ENCODE measurements around the gene ZFP36. TPM values are rescaled to one million over a fixed set of nuclear protein-coding genes. Genes with fewer than 3 reads are reported as not detected.

The ZFP36 gene
- total and polyA plus RNA-seq, 2 donors (not counting 1 experiment from before 2014, with no cell fraction given) = 260 to 1,633 TPM

- peak within 1 kb of the TSS; percentile 91 to 95 for H3K27ac ChIP-seq (ENCODE audit: low read length in 2 of 2)
- peak within 1 kb of the TSS; percentile 80 for H2AFZ ChIP-seq (ENCODE audit: insufficient read depth, low read depth, low read length, poor library complexity, severe bottlenecking)
- ATAC-seq (ENCODE audit: low read depth) (peak; percentile 94), DNase-seq (peak; percentile 99)
- peak within 1 kb of the TSS; percentile 96 for H3K4me2 ChIP-seq (replicated peaks; ENCODE audit: low read depth, low read length, poor library complexity, severe bottlenecking)
- no peaks in the 10 kb centered on the region for H3K9me3 ChIP-seq (ENCODE audit: control extremely low read depth in 1 of 3, control insufficient read depth in 2 of 3, insufficient read depth in 1 of 3, low read length in 2 of 3)
- ChIA-PET CTCF (interaction anchor here (0.7 to 2.4 kb wide), 6 partner anchors 10 to 222 kb away, joined by 3 to 9 read pairs (median 3); partner anchors contain the start of gene RPS16), POLR2A (interaction anchor here (0.6 to 3.5 kb wide), 12 partner anchors 8 to 1202 kb away, joined by 3 to 42 read pairs (median 4); partner anchors contain the start of genes MED29, PAF1, RPS16 and TIMM50)
- no peaks in the 10 kb centered on the region for H3K9me3 Mint-ChIP-seq (ENCODE audit: insufficient read depth)
- no peaks in the 10 kb centered on the region for H3K27me3 ChIP-seq (replicated peaks in 1 of 4; ENCODE audit: control extremely low read depth in 1 of 4, control insufficient read depth in 3 of 4, insufficient read depth in 4 of 4, low read length in 3 of 4)
- H4K20me1 ChIP-seq (ENCODE audit: control insufficient read depth, insufficient read depth, low read length, poor library complexity, severe bottlenecking) = peaks cover 38% of the 10 kb centered on the region
- intact Hi-C loops (cut with micrococcal nuclease) = loop anchor here (1.0 to 10.0 kb wide), 10 partner anchors 9 to 389 kb away; partner anchors contain the start of genes DYRK1B, EID2, EID2B and MED29
- no peak for TF ChIP-seq EZH2 (IDR thresholded peaks at IDR 0.05; ENCODE audit: borderline replicate concordance, insufficient read depth, low read depth, low read length, poor library complexity, severe bottlenecking)
- no peak for TF ChIP-seq CTCF (IDR thresholded peaks at IDR 0.05)
- peak within 1 kb of the TSS; percentile 97 for H3K27ac Mint-ChIP-seq
- no peaks in the 10 kb centered on the region for H3K27me3 Mint-ChIP-seq
- H3K4me1 ChIP-seq (ENCODE audit: control insufficient read depth in 2 of 2, insufficient read depth in 2 of 2, low read length in 2 of 2) = peaks cover 42 to 56% of the 10 kb centered on the region in 2 donors
- H3K9ac ChIP-seq (ENCODE audit: low read length) = peak within 1 kb of the TSS; percentile 98
- peaks cover 58% of the 10 kb centered on the region for H3K4me1 Mint-ChIP-seq
- H3K36me3 ChIP-seq (replicated peaks in 1 of 2; ENCODE audit: control extremely low read depth in 1 of 2, control insufficient read depth in 1 of 2, extremely low read depth in 1 of 2, insufficient read depth in 2 of 2, low read length in 1 of 2) = peaks cover 0 to 4% of the 10 kb centered on the region in 2 experiments
- H3K4me3 ChIP-seq (ENCODE audit: control extremely low read depth in 1 of 5, extremely low read depth in 1 of 5, insufficient read depth in 1 of 5, low read depth in 2 of 5, low read length in 4 of 5) = peak within 1 kb of the TSS; percentile 69 to 98 (median 95)
- H3K79me2 ChIP-seq (ENCODE audit: control insufficient read depth, insufficient read depth, low read length) = peaks cover 58% of the 10 kb centered on the region
- WGBS (ENCODE audit: insufficient coverage) = under 1% methylated on average over 65 of the region's 68 CpGs
- peak within 1 kb of the TSS; percentile 97 for H3K4me3 Mint-ChIP-seq
These were observed 38.8 kb downstream of the ZFP36 start, which contains the start of gene SUPT5H for GRCh38 chr19:39445196-39446111. TSS of gene SUPT5H (plus strand) at chr19:39445582. CDS start at chr19:39445891, 309 bp downstream.

Measured in B cell (primary cell).